Upper lobe of left lung (tissue), 4 donors: Measurements from ENCODE around the gene GRIN2D.

Source experiments
- POLR2AphosphoS5 ChIP-seq, 2 donors: sonication (generic); formaldehyde crosslinking; IDR thresholded peaks; one replicate each; pipeline ENCODE4 v1.5.1; 2017; ENCODE audit warnings: antibody characterized with exemption in 2 of 2
- TF ChIP-seq, protein P1 (sequence below), 6 experiments: fragments of 450-650 bp in 4 of 6; fragments of 200-600 bp in 2 of 6; sonication (generic) in 2 of 6; IDR thresholded peaks; one replicate each; pipeline ENCODE4 v1.5.1; 2016 to 2019; ENCODE audit warnings: antibody characterized with exemption in 6 of 6

DNA sequence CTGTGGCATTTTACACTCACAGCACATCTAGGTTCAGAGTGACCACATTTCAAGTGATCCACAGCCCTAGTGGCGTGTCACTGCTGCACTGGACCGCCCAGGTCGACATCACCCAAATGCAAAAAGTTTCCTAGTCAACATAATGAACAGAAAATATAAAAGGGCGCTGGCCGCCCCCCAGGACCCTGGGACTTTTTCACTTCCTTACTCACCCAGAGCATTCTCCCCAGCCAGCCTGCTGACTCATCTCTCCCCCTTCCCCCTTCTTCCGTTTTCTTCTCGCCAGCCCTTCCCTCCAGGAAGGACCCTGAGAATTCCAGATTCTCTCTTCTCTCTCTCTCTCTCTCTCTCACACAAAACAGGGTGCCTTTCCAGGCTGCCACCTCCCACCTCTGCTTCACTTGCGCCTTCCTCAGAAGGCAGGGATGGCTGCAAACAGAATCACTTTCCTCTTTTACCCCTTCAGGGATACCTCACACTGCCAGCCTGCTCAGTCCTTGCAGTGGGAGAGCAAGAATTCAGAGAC is 31.3 kb downstream of the GRIN2D start:
- TF ChIP-seq, protein P1, sequence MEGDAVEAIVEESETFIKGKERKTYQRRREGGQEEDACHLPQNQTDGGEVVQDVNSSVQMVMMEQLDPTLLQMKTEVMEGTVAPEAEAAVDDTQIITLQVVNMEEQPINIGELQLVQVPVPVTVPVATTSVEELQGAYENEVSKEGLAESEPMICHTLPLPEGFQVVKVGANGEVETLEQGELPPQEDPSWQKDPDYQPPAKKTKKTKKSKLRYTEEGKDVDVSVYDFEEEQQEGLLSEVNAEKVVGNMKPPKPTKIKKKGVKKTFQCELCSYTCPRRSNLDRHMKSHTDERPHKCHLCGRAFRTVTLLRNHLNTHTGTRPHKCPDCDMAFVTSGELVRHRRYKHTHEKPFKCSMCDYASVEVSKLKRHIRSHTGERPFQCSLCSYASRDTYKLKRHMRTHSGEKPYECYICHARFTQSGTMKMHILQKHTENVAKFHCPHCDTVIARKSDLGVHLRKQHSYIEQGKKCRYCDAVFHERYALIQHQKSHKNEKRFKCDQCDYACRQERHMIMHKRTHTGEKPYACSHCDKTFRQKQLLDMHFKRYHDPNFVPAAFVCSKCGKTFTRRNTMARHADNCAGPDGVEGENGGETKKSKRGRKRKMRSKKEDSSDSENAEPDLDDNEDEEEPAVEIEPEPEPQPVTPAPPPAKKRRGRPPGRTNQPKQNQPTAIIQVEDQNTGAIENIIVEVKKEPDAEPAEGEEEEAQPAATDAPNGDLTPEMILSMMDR (IDR thresholded peaks at IDR 0.05), result no peak
- TF ChIP-seq POLR2AphosphoS5 (IDR thresholded peaks at IDR 0.05), result no peak
